Measurements from ENCODE around the gene RXRA. TPM values are rescaled to one million over a fixed set of nuclear protein-coding genes. Genes with fewer than 3 reads are reported as not detected.

The RXRA gene
- total and polyA plus RNA-seq, 2 of the 4 experiments (the other 2 are of a cell fraction), result 7.5 to 17.9 TPM

GRCh38 chr9:134426436-134426835, 100.2 kb downstream of the RXRA start:
- no peak for ATAC-seq (ENCODE audit: low read depth)

More at GRCh38 chr9:134426436-134426835, 100.2 kb downstream of the RXRA start:
- in situ Hi-C loops (cut with MboI; ENCODE audit: low sequenced_read_pairs) (loop anchor here (5.0 kb wide), 1 partner anchor 94 kb away; no protein-coding TSS in a partner anchor), intact Hi-C loops (cut with micrococcal nuclease) (no loop called here), dilution Hi-C loops (cut with HindIII; ENCODE audit: low sequenced_read_pairs, unreplicated experiment) (no loop called here)
- no peaks in the 10 kb centered on the region for H3K27me3 ChIP-seq (ENCODE audit: control insufficient read depth, insufficient read depth, low read length)
- no peak overlapping the region for H2AK9ac ChIP-seq (replicated peaks; ENCODE audit: low read depth, low read length, poor library complexity)
- CTCF ChIA-PET, result no interaction called here
- H3K9me3 ChIP-seq (ENCODE audit: control insufficient read depth, insufficient read depth, low read length), result no peaks in the 10 kb centered on the region
- TF ChIP-seq RCOR1 (IDR thresholded peaks at IDR 0.05; ENCODE audit: insufficient replicate concordance, low read length) (no peak), MXI1 (IDR thresholded peaks at IDR 0.05; ENCODE audit: borderline replicate concordance, low read depth, low read length) (no peak), CHD1 (IDR thresholded peaks at IDR 0.05; ENCODE audit: low read depth, low read length) (no peak), RFX5 (IDR thresholded peaks at IDR 0.05; ENCODE audit: low read depth, low read length) (no peak)
- H3K4me2 ChIP-seq (ENCODE audit: low read depth, low read length), result no peak overlapping the region
- no peak overlapping the region for H2AK5ac ChIP-seq (ENCODE audit: low read depth, low read length)
- H3K27ac ChIP-seq (ENCODE audit: insufficient read depth, low read length), result no peak overlapping the region
- no peak overlapping the region for H3K4ac ChIP-seq (ENCODE audit: low read depth, low read length)
- H3K4me1 ChIP-seq (ENCODE audit: control insufficient read depth, insufficient read depth, low read length), result no peaks in the 10 kb centered on the region
- H4K20me1 ChIP-seq (ENCODE audit: insufficient read depth, low read length), result peaks cover 19% of the 10 kb centered on the region
- H4K5ac ChIP-seq (ENCODE audit: low read depth, low read length), result no peak overlapping the region
- H3K9me1 ChIP-seq (ENCODE audit: insufficient read depth, low read length), result no peaks in the 10 kb centered on the region
- POLR2A ChIA-PET (ENCODE audit: unreplicated experiment), result no interaction called here
- no peak overlapping the region for H4K91ac ChIP-seq (ENCODE audit: insufficient read depth, low read depth, low read length)
- no peak overlapping the region for H2BK20ac ChIP-seq (ENCODE audit: low read depth, low read length)
- no TSS peak for BruUV-seq (replicated peaks)
- H3K4me3 ChIP-seq (ENCODE audit: insufficient read depth, low read depth, low read length), result no peak overlapping the region
- 95% methylated on average over 12 of the region's 15 CpGs; no CpG with 5 or more reads in 1 of the 2 experiments for WGBS, 2 experiments (ENCODE audit: extremely low coverage in 2 of 2, insufficient read length in 1 of 2)
- no peak overlapping the region for H3K18ac ChIP-seq (ENCODE audit: low read depth, low read length)
- H2BK5ac ChIP-seq (ENCODE audit: low read depth, low read length, poor library complexity, severe bottlenecking), result no peak overlapping the region
- DNase-seq, result no peak
- peaks cover 53% of the 10 kb centered on the region for H3K36me3 ChIP-seq (ENCODE audit: control insufficient read depth, insufficient read depth, low read length)
- H3K14ac ChIP-seq (replicated peaks; ENCODE audit: low read depth, low read length), result no peak overlapping the region
- H3K79me1 ChIP-seq (ENCODE audit: low read depth in 1 of 2, low read length in 2 of 2), result peaks cover 0 to 5% of the 10 kb centered on the region in 2 experiments; a peak in 1 of 4 replicates
- no peak overlapping the region for H2BK15ac ChIP-seq (ENCODE audit: low read depth, low read length)
- H4K8ac ChIP-seq (ENCODE audit: low read depth in 2 of 2, low read length in 2 of 2), result no peak overlapping the region
- H2BK120ac ChIP-seq (ENCODE audit: low read depth, low read length), result no peak overlapping the region
- H3K56ac ChIP-seq (ENCODE audit: extremely low read depth, insufficient read depth, low read length), result no peak overlapping the region
- no peak overlapping the region for H2AFZ ChIP-seq (replicated peaks; ENCODE audit: low read length, poor library complexity)
- no peak overlapping the region for H3K23ac ChIP-seq (ENCODE audit: low read depth, low read length)
- H3K9ac ChIP-seq (ENCODE audit: low read depth, low read length), result no peak overlapping the region
